Cardiac muscle cell (in vitro differentiated cells and primary cell): ENCODE results near the gene RCE1. TPM values are rescaled to one million over a fixed set of nuclear protein-coding genes. Genes with fewer than 3 reads are reported as not detected.
"Not testable (repeated sequence)": the region's sequence is repeated elsewhere in the genome, so short reads cannot be mapped to it uniquely, and the experiment has no call there.

Experiments used
- DNase-seq, 2 donors: peaks; one replicate each; pipeline versions ENCODE4 v3.0.0 to v3.0.0-alpha.2; 2010 to 2017; ENCODE audit warnings: low read depth in 1 of 2, low spot score in 1 of 2
- H3K27ac ChIP-seq: fragments of 200-600 bp; sonication (generic); 2 replicates; pipeline ENCODE4 v1.5.1; 2016
- H3K27me3 ChIP-seq: fragments of 200-600 bp; sonication (generic); 2 replicates; pipeline ENCODE4 v1.6.0; 2016; ENCODE audit warnings: control low read depth
- H3K36me3 ChIP-seq: fragments of 200-600 bp; sonication (generic); 2 replicates; pipeline ENCODE4 v1.5.1; 2016; ENCODE audit warnings: control low read depth
- H3K4me1 ChIP-seq: fragments of 200-600 bp; sonication (generic); 2 replicates; pipeline ENCODE4 v1.8.1; 2017; ENCODE audit warnings: low read depth, mild to moderate bottlenecking, mixed run types
- H3K4me3 ChIP-seq: fragments of 200-600 bp; sonication (generic); 2 replicates; pipeline ENCODE4 v1.5.1; 2016; ENCODE audit warnings: mild to moderate bottlenecking
- H3K9me3 ChIP-seq: fragments of 200-600 bp; sonication (generic); 2 replicates; pipeline ENCODE4 v1.5.1; 2017; ENCODE audit warnings: low read depth, mild to moderate bottlenecking, control low read depth
- polyA plus RNA-seq: library from polyadenylated mRNA; unstranded; fragments of >200 nt; fragmentation: Nextera tagmentation; extraction: Ambion mirVana; gene quantifications from 2 replicates; pipeline ENCODE4 v1.2.1, GENCODE V29; 2016
- total RNA-seq: library from RNA; depleted of rRNA; stranded (reverse); fragments of >200 nt; gene quantifications from 2 replicates; pipeline ENCODE4 v1.2.3, GENCODE V29; 2016
- TF ChIP-seq, protein P1 (sequence below): IDR thresholded peaks from 2 replicates; pipeline ENCODE4 v1.5.1; 2012; ENCODE audit warnings: low read depth, mild to moderate bottlenecking, low read length

The RCE1 gene
- total RNA-seq (19.5 and 24.4 TPM in 2 replicates), polyA plus RNA-seq (19.9 and 25.2 TPM in 2 replicates)

- Histone ChIP-seq H3K4me3 (peak within 1 kb of the TSS; percentile 77), H3K9me3 (no peaks in the 10 kb centered on the region), H3K36me3 (peaks cover 5% of the 10 kb centered on the region), H3K4me1 (peaks cover 11% of the 10 kb centered on the region), H3K27me3 (no peaks in the 10 kb centered on the region), H3K27ac (peak within 1 kb of the TSS; percentile 95)
- TF ChIP-seq, protein P1, sequence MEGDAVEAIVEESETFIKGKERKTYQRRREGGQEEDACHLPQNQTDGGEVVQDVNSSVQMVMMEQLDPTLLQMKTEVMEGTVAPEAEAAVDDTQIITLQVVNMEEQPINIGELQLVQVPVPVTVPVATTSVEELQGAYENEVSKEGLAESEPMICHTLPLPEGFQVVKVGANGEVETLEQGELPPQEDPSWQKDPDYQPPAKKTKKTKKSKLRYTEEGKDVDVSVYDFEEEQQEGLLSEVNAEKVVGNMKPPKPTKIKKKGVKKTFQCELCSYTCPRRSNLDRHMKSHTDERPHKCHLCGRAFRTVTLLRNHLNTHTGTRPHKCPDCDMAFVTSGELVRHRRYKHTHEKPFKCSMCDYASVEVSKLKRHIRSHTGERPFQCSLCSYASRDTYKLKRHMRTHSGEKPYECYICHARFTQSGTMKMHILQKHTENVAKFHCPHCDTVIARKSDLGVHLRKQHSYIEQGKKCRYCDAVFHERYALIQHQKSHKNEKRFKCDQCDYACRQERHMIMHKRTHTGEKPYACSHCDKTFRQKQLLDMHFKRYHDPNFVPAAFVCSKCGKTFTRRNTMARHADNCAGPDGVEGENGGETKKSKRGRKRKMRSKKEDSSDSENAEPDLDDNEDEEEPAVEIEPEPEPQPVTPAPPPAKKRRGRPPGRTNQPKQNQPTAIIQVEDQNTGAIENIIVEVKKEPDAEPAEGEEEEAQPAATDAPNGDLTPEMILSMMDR: no peak
- peak; percentile 92 to 93 for DNase-seq
Measured at GRCh38 chr11:66842896-66843775, at the start of gene RCE1. RCE1 (plus strand) TSS chr11:66843441; CDS start chr11:66843456, 15 bp downstream.

- not testable (repeated sequence) for H3K27me3 ChIP-seq, H3K4me3 ChIP-seq, DNase-seq, H3K27ac ChIP-seq, H3K36me3 ChIP-seq, H3K4me1 ChIP-seq, H3K9me3 ChIP-seq
Measured at GRCh38 chr11:66799815-66800214, 43.4 kb upstream of the RCE1 start.

DNA sequence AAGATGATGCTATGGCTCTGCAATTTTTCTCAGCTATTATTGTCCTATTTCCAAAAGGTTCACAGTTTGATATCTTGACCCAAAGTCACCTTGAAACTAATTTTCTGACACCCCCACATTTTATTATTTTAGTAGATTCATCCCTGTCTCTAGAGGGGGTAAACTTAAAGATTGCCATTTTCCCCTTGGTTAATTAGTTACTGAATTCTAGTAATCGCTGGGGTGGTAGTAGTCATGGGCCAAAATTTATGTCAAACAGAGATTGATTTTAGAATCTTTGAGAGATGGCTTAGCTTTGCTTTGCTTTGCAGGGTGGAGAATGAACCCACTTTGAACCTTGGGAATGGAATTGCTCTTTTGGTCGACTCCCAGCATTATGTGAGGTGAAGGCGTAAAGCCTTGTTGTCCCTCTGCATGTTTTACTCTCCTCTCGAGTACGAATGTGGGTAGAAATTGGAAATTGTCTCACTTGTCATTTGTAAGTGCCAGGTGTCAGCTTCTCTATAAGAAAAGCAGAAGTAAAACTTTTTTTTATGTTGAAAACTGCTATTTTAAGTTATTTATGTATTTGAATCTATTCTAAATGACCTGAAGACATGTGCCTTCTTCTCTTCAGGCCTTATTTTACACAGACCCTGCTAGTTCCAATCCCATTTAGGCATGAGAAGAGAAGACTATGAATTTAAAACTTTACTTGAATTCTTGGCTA is 42.4 kb upstream of the RCE1 start:
- no peaks in the 10 kb centered on the region for H3K9me3 ChIP-seq
- H3K36me3 ChIP-seq: peaks cover 2% of the 10 kb centered on the region
- no peak for DNase-seq
- H3K4me3 ChIP-seq: no peak overlapping the region
- no peaks in the 10 kb centered on the region for H3K4me1 ChIP-seq
- H3K27ac ChIP-seq: no peak overlapping the region
- TF ChIP-seq, protein P1: no peak
- H3K27me3 ChIP-seq: no peaks in the 10 kb centered on the region

DNA sequence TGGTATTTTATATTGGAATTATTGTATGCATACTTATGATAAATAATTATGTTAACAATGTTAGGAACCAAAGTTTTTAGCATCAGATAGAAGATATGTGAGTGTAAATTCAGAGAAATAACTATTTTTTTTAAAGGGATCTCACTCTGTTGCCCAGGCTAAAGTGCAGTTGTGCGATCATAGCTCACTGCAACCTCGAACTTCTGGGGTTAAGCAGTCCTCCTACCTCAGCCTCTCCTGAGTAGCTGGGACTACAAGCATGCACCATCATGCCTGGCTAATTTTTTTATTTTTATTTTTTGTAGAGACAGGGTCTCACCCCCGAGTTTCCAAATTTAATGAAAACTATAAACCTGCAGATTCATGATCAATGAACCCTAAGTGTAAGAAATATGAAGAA is 33.6 kb upstream of the RCE1 start:
- Histone ChIP-seq H3K36me3 (no peaks in the 10 kb centered on the region), H3K9me3 (no peaks in the 10 kb centered on the region), H3K4me1 (no peaks in the 10 kb centered on the region), H3K27ac (no peak overlapping the region), H3K27me3 (no peaks in the 10 kb centered on the region), H3K4me3 (no peak overlapping the region)
- TF ChIP-seq, protein P1: no peak
- no peak for DNase-seq

DNA sequence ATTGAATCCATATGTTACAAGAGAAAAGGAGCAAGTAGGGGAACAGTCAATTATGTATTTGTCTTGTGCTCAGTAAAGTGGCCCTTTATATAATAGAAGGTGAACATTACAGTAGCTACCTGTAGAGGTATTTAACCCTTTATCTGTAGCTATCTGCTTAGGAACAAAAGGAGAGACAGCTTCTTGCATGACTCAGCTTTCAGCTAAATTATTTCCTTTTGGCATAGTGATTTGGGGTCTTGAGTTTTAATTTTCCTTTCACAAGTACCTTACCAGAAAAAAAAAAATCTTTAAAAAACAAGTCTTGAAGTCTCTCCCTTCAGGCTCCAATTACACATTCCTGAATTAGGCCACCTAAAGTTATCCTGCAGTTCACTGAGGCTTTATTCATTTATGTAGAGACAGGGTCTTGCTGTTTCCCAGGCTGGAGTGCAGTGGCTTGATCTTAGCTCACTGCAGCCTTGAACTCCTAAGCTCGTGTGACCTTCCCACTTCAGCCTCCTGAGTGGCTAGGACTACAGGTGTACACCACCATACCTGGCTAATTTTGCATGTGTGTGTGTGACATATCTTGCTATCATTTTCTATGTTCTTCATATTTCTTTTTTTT is 32.6 kb upstream of the RCE1 start:
- Histone ChIP-seq H3K27me3 (no peaks in the 10 kb centered on the region), H3K4me3 (no peak overlapping the region), H3K36me3 (no peaks in the 10 kb centered on the region), H3K27ac (no peak overlapping the region), H3K4me1 (no peaks in the 10 kb centered on the region), H3K9me3 (no peaks in the 10 kb centered on the region)
- TF ChIP-seq, protein P1: no peak
- DNase-seq: no peak

DNA sequence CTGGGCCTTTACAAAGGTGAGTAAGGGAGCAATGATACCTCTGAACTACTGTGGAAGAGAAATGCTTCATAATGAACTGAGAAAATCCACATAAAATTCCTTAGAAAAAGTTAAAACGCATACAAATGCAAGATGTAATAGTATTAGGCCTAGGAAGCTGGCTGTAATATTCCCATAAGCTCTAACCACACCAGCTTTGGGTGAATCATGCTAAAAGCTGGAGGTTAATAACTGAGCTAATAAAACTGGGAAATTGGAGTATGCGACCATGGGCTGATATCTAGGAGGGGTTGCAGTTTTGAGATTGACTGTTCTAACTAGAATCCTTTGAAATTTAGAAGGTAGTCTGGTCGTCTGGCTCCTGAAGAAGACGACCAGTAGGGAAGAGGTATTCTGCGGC is 28.6 kb upstream of the RCE1 start:
- TF ChIP-seq, protein P1: no peak
- Histone ChIP-seq H3K36me3 (no peaks in the 10 kb centered on the region), H3K4me1 (no peaks in the 10 kb centered on the region), H3K27me3 (no peaks in the 10 kb centered on the region), H3K27ac (no peak overlapping the region), H3K4me3 (no peak overlapping the region), H3K9me3 (no peaks in the 10 kb centered on the region)
- no peak for DNase-seq
